HepG2 (cell line): Measurements from ENCODE around the gene BSN. TPM values are rescaled to one million over a fixed set of nuclear protein-coding genes. Genes with fewer than 3 reads are reported as not detected.
A peak's percentile ranks its signal among the peaks of the same experiment; 100 is the strongest.

Source experiments
- ATF2 ChIP-seq: sonication (generic); formaldehyde crosslinking; IDR thresholded peaks from 2 replicates; pipeline ENCODE4 v1.4.0; 2020; ENCODE audit warnings: missing genetic modification reagents
- DPF2 ChIP-seq: sonication (generic); formaldehyde crosslinking; IDR thresholded peaks from 2 replicates; pipeline ENCODE4 v1.4.0; 2020; ENCODE audit warnings: mild to moderate bottlenecking, low read depth, missing genetic modification reagents, borderline replicate concordance
- FIP1L1 ChIP-seq: fragments of 200-400 bp; formaldehyde crosslinking; IDR thresholded peaks from 2 replicates; pipeline ENCODE4 v1.6.1; 2018; ENCODE audit warnings: low read depth, mild to moderate bottlenecking, low read length, moderate library complexity, borderline replicate concordance; ENCODE audit not compliant: insufficient read depth
- MEIS1 ChIP-seq: sonication (generic); formaldehyde crosslinking; IDR thresholded peaks from 2 replicates; pipeline ENCODE4 v1.9.0; 2021; ENCODE audit warnings: mild to moderate bottlenecking, missing genetic modification reagents, moderate library complexity, borderline replicate concordance
- NR1H2 ChIP-seq: sonication (generic); formaldehyde crosslinking; IDR thresholded peaks from 2 replicates; pipeline ENCODE4 v1.8.1; 2022; ENCODE audit warnings: low read depth, missing genetic modification reagents, borderline replicate concordance
- NRL ChIP-seq: sonication (generic); formaldehyde crosslinking; IDR thresholded peaks from 2 replicates; pipeline ENCODE4 v1.5.0; 2020; ENCODE audit warnings: missing genetic modification reagents, mild to moderate bottlenecking, moderate library complexity, borderline replicate concordance
- PLSCR1 ChIP-seq: sonication (generic); formaldehyde crosslinking; IDR thresholded peaks from 2 replicates; pipeline ENCODE4 v1.5.0; 2020; ENCODE audit warnings: missing genetic modification reagents, mild to moderate bottlenecking, borderline replicate concordance
- POLR2A ChIP-seq, 2 experiments: IDR thresholded peaks; 2 replicates each; pipeline ENCODE4 v1.6.1; 2011; ENCODE audit warnings: low read depth in 2 of 2, low read length in 2 of 2, mild to moderate bottlenecking in 1 of 2, moderate library complexity in 1 of 2; ENCODE audit not compliant: insufficient read depth in 1 of 2
- RNF2 ChIP-seq: fragments of 450-650 bp; conservative IDR thresholded peaks from 2 replicates; pipeline ENCODE4 v1.6.1; 2016; ENCODE audit warnings: low read depth
- SIX1 ChIP-seq: sonication (generic); formaldehyde crosslinking; IDR thresholded peaks from 2 replicates; pipeline ENCODE4 v1.4.0; 2020; ENCODE audit warnings: missing genetic modification reagents, borderline replicate concordance
- SNAPC4 ChIP-seq: sonication (generic); formaldehyde crosslinking; IDR thresholded peaks from 2 replicates; pipeline ENCODE4 v1.4.0; 2020; ENCODE audit warnings: mild to moderate bottlenecking, missing genetic modification reagents
- SP1 ChIP-seq, 2 experiments: fragments of 450-650 bp in 1 of 2; sonication (generic) in 1 of 2; formaldehyde crosslinking in 1 of 2; IDR thresholded peaks; 2 replicates each; pipeline versions ENCODE4 v1.4.0 to v1.6.1; 2016 to 2020; ENCODE audit warnings: missing genetic modification reagents in 1 of 2
- SSRP1 ChIP-seq: IDR thresholded peaks from 2 replicates; pipeline ENCODE4 v1.6.1; 2016; ENCODE audit warnings: control low read depth
- SUZ12 ChIP-seq: fragments of 150-350 bp; IDR thresholded peaks from 2 replicates; pipeline ENCODE4 v1.6.1; 2014; ENCODE audit warnings: low read depth, low read length
- ZBED4 ChIP-seq: sonication (generic); formaldehyde crosslinking; IDR thresholded peaks from 2 replicates; pipeline ENCODE4 v1.4.0; 2020; ENCODE audit warnings: missing genetic modification reagents, borderline replicate concordance
- ZBTB3 ChIP-seq: sonication (generic); formaldehyde crosslinking; IDR thresholded peaks from 2 replicates; pipeline ENCODE4 v1.4.0; 2020; ENCODE audit warnings: low read depth, mild to moderate bottlenecking, moderate library complexity, missing genetic modification reagents, borderline replicate concordance
- ZFP36L2 ChIP-seq: sonication (generic); formaldehyde crosslinking; IDR thresholded peaks from 2 replicates; pipeline ENCODE4 v1.4.0; 2020; ENCODE audit warnings: missing genetic modification reagents
- ZNF282 ChIP-seq: fragments of 450-650 bp; IDR thresholded peaks from 2 replicates; pipeline ENCODE4 v1.6.1; 2018; ENCODE audit not compliant: partially characterized antibody
- ZZZ3 ChIP-seq: sonication (generic); formaldehyde crosslinking; IDR thresholded peaks from 2 replicates; pipeline ENCODE4 v1.4.0; 2020; ENCODE audit warnings: missing genetic modification reagents, mild to moderate bottlenecking, borderline replicate concordance
- polyA plus RNA-seq, 8 experiments: library from polyadenylated mRNA; depleted of rRNA in 3 of 8; stranded (reverse) in 7 of 8; unstranded in 1 of 8; fragments of >200 nt; fragmentation: Illumina TruSeq in 4 of 8; extraction: Trizol in 4 of 8; gene quantifications; 2 replicates each; pipeline versions ENCODE4 v1.2.1 to v1.2.3, GENCODE V29; 2011 to 2016; ENCODE audit warnings: low read depth in 4 of 8, missing spikeins in 1 of 8, mixed read lengths in 1 of 8; ENCODE audit not compliant: insufficient read depth in 1 of 8
- total RNA-seq, 5 experiments: library from RNA; depleted of rRNA; stranded (reverse); fragments of >200 nt; fragmentation: Illumina TruSeq; extraction: Trizol; gene quantifications; 2 replicates each; pipeline ENCODE4 v1.2.3, GENCODE V29; 2016; ENCODE audit warnings: low read depth in 1 of 5

BSN gene
- total and polyA plus RNA-seq, 2 of the 13 experiments (the other 11 are each of a cell fraction or from before 2014, with no cell fraction given): 0.42 to 0.86 TPM

- TF ChIP-seq SUZ12 (no peak), ATF2 (CRISPR knock-in tag) (peak; percentile 59; the same call in 1 of the 2 replicates), ZBED4 (CRISPR knock-in tag) (peak; percentile 49; the same call in 1 of the 2 replicates), RNF2 (no peak), PLSCR1 (CRISPR knock-in tag) (no peak), FIP1L1 (no peak), NRL (CRISPR knock-in tag) (0 out of 2 replicates have a peak, but pooled peaks have one; percentile 32), MEIS1 (CRISPR knock-in tag) (no peak), ZBTB3 (CRISPR knock-in tag) (no peak), ZZZ3 (CRISPR knock-in tag) (no peak), POLR2A (IDR thresholded peaks at IDR 0.05; ENCODE audit: insufficient read depth in 1 of 2, low read depth in 2 of 2, low read length in 2 of 2) (no peak), ZNF282 (no peak), SP1 (IDR thresholded peaks at IDR 0.05) (no peak), SP1 (CRISPR knock-in tag; IDR thresholded peaks at IDR 0.05) (no peak), SNAPC4 (CRISPR knock-in tag) (no peak), DPF2 (CRISPR knock-in tag) (0 out of 2 replicates have a peak, but pooled peaks have one; percentile 40), SSRP1 (CRISPR knock-in tag) (peak; percentile 61; the same call in 1 of the 2 replicates), ZFP36L2 (CRISPR knock-in tag) (no peak), NR1H2 (CRISPR knock-in tag) (no peak), SIX1 (peak; percentile 65; the same call in 1 of the 2 replicates)
Measured at GRCh38 chr3:49668414-49668797, 114.1 kb downstream of the BSN start (continued).
